ENCODE results near the gene POU6F2.

DNA sequence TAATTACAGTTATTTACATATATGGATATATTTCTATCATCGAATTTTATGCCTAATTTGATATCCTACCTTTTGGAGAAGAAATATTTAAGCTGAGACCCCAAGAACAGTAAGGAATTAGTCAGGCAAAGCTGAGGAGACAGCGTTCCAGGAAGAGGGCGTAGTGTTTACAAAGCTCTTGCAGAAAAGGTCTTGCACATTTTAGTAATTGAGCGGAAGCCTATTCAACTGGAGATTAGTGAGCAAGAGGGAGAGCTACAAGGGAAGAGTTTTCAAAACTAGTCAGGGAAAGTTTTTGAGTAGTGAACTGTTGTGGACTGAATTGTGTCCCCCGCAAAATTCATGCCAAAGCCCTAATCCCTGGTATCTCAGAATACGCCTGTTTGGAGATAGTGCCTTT lies 26.5 kb upstream of the POU6F2 start:
- TF ChIP-seq CTCF (conservative IDR thresholded peaks at IDR 0.05; ENCODE audit: low read depth, low read length) (no peak), EZH2 (IDR thresholded peaks at IDR 0.05; ENCODE audit: low read length, unreplicated experiment) (no peak)

Data from PC-3 (cell line).